Lung (tissue), 12 donors: ENCODE results near the gene PABPN1. TPM values are rescaled to one million over a fixed set of nuclear protein-coding genes. Genes with fewer than 3 reads are reported as not detected.

Experiments used
- ATAC-seq: fragments of 200-7000 bp; cut with Tn5 transposase; one replicate; pipeline ENCODE4 v1.9.1; 2020; ENCODE audit warnings: moderate number of reproducible peaks; ENCODE audit not compliant: insufficient read depth, low FRiP score
- DNase-seq, 3 donors: peaks; one replicate each; pipeline ENCODE4 v3.0.0-alpha.2; 2013 to 2017
- H3K27ac ChIP-seq, 2 donors: one replicate each; pipeline ENCODE4 v1.5.1; 2013; ENCODE audit warnings: mild to moderate bottlenecking in 2 of 2, moderate library complexity in 2 of 2, control low read depth in 1 of 2, inconsistent platforms in 1 of 2, low read depth in 1 of 2, low read length in 1 of 2
- H3K27me3 ChIP-seq, 3 donors: one replicate each; pipeline ENCODE4 v1.5.1; 2013; ENCODE audit warnings: low read length in 2 of 3; ENCODE audit not compliant: control insufficient read depth in 3 of 3, insufficient read depth in 3 of 3
- H3K36me3 ChIP-seq, 4 donors: one replicate each; pipeline ENCODE4 v1.5.1; 2013; ENCODE audit warnings: low read length in 4 of 4, mild to moderate bottlenecking in 1 of 4, moderate library complexity in 1 of 4; ENCODE audit not compliant: control insufficient read depth in 4 of 4, insufficient read depth in 4 of 4
- H3K4me1 ChIP-seq, 5 donors: one replicate each; pipeline ENCODE4 v1.5.1; 2013; ENCODE audit warnings: low read length in 5 of 5, mild to moderate bottlenecking in 2 of 5, moderate library complexity in 1 of 5; ENCODE audit not compliant: control insufficient read depth in 5 of 5, insufficient read depth in 5 of 5
- H3K4me3 ChIP-seq: one replicate; pipeline ENCODE4 v1.5.1; 2013; ENCODE audit warnings: mild to moderate bottlenecking, control low read depth, moderate library complexity
- H3K9ac ChIP-seq, 2 donors: one replicate each; pipeline ENCODE4 v1.5.1; 2013; ENCODE audit warnings: low read length in 2 of 2, control low read depth in 1 of 2; ENCODE audit not compliant: insufficient read depth in 1 of 2
- H3K9me3 ChIP-seq, 4 donors: one replicate each; pipeline ENCODE4 v1.5.1; 2013; ENCODE audit warnings: low read length in 3 of 4, mild to moderate bottlenecking in 1 of 4, moderate library complexity in 1 of 4; ENCODE audit not compliant: control insufficient read depth in 4 of 4, insufficient read depth in 3 of 4
- WGBS, 2 donors: extraction: QIAGEN DNeasy Blood & Tissue Kit; methylation state at CpG; one replicate each; pipeline ENCODE4 v1.1.7; 2013; 5-methylcytosine and 5-hydroxymethylcytosine counted together
- polyA plus RNA-seq, 2 donors: library from polyadenylated mRNA; stranded (reverse); fragments of 200-250 nt; gene quantifications; one replicate each; pipeline ENCODE4 v1.2.1, GENCODE V29; 2013
- total RNA-seq, 2 donors: library from RNA; depleted of rRNA in 1 of 2; stranded (reverse); fragments of >200 nt in 1 of 2; gene quantifications; one replicate each; pipeline ENCODE4 v1.2.1, GENCODE V29; 2014 to 2021
- TF ChIP-seq, protein P1 (sequence below): IDR thresholded peaks from 2 replicates; pipeline ENCODE4 v1.5.1; 2012; ENCODE audit warnings: mild to moderate bottlenecking; ENCODE audit errors: control extremely low read depth, extremely low read depth
- donor health status: control.
- donor health status: control.
- donor health status: Bipolar disorder and iron deficiency.
- donor health status: healthy.
- donor health status: DM: yes; HTN: yes; CAD: no.

Gene PABPN1
- total and polyA plus RNA-seq, 4 donors, result 66.0 to 183 (median 103) TPM

DNA sequence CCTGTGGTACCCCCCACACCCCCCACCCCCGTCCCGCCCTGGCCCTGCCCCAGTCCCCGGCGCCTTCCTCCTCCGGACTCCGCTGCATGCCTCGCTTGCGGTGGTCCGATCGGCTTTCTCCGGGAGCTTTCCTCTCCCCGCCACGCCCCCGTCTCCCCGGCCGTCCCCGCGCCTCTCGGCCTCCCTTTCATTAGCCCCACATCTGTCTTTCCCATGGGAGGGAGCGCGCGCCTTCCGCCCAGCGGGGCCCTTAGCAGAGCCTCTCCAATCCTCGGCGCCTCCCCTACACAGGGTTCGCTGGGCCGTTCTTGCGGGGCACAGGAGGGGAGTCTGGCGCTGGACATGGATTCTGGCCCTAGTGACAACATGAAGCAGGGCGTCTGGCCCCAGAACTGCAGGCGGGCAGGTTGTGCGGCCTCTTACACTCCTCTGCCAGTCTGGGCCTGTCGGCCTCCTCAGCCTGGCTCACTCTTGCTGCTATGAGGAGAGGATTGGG lies 45.2 kb downstream of the PABPN1 start:
- WGBS, 2 donors, result 29 to 53% methylated on average over 24 to 34 of the region's 34 CpGs
- Histone ChIP-seq H3K9ac (peak overlapping the region; percentile 17 to 77), H3K36me3 (peaks cover 0 to 10% (median 5%) of the 10 kb centered on the region in 4 donors), H3K4me1 (peaks cover 0 to 37% (median 17%) of the 10 kb centered on the region in 5 donors), H3K27ac (peak overlapping the region in 1 of 2 donors; percentile 79), H3K27me3 (no peaks in the 10 kb centered on the region), H3K4me3 (no peak overlapping the region), H3K9me3 (no peaks in the 10 kb centered on the region)
- ATAC-seq (peak; percentile 37), DNase-seq (peak in 2 of 3 donors; percentile 95 to 96)
- TF ChIP-seq, protein P1, sequence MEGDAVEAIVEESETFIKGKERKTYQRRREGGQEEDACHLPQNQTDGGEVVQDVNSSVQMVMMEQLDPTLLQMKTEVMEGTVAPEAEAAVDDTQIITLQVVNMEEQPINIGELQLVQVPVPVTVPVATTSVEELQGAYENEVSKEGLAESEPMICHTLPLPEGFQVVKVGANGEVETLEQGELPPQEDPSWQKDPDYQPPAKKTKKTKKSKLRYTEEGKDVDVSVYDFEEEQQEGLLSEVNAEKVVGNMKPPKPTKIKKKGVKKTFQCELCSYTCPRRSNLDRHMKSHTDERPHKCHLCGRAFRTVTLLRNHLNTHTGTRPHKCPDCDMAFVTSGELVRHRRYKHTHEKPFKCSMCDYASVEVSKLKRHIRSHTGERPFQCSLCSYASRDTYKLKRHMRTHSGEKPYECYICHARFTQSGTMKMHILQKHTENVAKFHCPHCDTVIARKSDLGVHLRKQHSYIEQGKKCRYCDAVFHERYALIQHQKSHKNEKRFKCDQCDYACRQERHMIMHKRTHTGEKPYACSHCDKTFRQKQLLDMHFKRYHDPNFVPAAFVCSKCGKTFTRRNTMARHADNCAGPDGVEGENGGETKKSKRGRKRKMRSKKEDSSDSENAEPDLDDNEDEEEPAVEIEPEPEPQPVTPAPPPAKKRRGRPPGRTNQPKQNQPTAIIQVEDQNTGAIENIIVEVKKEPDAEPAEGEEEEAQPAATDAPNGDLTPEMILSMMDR, result no peak

DNA sequence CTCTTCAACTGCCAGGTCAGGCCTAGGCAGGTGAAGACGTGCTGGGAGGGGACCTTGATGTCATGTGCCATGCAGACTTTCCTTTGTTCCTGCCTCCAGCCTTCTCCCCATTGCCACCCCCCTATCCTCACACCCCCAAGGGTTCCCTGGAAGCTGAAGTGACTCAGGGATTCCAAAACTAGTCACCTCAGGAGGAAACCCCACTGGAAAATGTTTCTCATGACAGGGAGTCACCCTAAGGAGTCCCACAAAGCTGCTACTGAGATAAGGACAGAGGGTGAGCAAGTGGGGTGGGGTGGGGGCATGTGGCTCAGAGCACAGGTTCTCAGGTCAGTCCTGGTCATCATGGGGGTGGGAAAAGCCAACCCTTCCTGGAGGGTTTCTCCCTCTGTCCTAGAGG lies 49.0 kb downstream of the PABPN1 start:
- DNase-seq, result no peak
- Histone ChIP-seq H3K27ac (no peak overlapping the region), H3K4me1 (peaks cover 0 to 11% (median 6%) of the 10 kb centered on the region in 5 donors), H3K9ac (no peak overlapping the region), H3K27me3 (no peaks in the 10 kb centered on the region), H3K9me3 (no peaks in the 10 kb centered on the region), H3K4me3 (no peak overlapping the region), H3K36me3 (no peaks in the 10 kb centered on the region)
- TF ChIP-seq, protein P1, result no peak
- 57 to 60% methylated on average over 1 of the region's 1 CpG for WGBS, 2 donors
- no peak for ATAC-seq

DNA sequence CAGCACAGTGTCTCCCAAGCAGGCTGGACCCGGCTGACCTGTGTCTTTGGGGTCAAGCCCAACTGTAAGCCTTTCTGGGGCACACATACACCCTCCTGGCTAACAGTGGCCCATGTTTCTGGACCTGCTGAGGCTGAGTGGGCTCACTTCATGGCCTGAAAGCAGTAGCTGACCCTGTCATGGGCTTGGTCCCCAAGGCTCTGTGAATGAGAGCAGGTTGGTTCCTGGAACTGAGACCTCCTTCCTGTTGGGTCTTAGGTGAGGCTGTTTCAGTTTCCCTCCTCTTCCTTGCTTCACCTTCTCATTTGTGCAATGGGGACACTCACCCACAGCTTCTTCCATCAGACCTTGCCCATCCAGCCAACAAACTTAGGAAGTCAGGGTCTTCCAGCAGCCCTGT lies 50.6 kb downstream of the PABPN1 start:
- no peaks in the 10 kb centered on the region for H3K27me3 ChIP-seq
- no peaks in the 10 kb centered on the region for H3K9me3 ChIP-seq
- H3K36me3 ChIP-seq, result no peaks in the 10 kb centered on the region
- H3K9ac ChIP-seq, result no peak overlapping the region
- DNase-seq (no peak), ATAC-seq (no peak)
- TF ChIP-seq, protein P1, result no peak
- WGBS, 2 donors, result 78 to 91% methylated on average over 1 of the region's 1 CpG
- peaks cover 0 to 14% (median 4%) of the 10 kb centered on the region in 5 donors for H3K4me1 ChIP-seq
- H3K4me3 ChIP-seq, result no peak overlapping the region
- H3K27ac ChIP-seq, result no peak overlapping the region

DNA sequence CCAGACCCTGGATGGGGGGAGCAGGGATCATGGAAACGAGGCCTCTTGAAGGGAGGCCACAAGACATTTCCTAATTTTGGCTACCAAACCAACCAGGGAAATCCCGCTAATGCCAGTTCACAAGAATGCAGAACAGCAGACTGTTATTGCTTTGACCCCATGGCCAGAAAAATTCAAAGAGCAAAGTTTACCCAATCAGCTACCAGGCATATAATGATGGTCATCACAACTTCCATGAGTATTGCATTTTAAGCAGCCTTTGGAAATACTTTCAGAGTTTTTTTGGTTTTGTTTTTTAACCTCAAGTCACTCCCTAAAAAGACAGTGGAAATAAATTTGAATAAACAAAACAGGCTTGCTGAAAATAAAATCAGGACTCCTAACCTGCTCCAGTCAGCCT lies 51.3 kb downstream of the PABPN1 start, which contains the start of gene IL25:
TSS of gene IL25 (plus strand) at position 301 of the 400 bp plus-strand sequence.
- H3K36me3 ChIP-seq, result no peaks in the 10 kb centered on the region
- TF ChIP-seq, protein P1, result no peak
- 79 to 83% methylated on average over 2 of the region's 2 CpGs for WGBS, 2 donors
- DNase-seq (no peak), ATAC-seq (no peak)
- no peak within 1 kb of the TSS for H3K4me3 ChIP-seq
- no peak within 1 kb of the TSS for H3K9ac ChIP-seq
- H3K27ac ChIP-seq, result no peak within 1 kb of the TSS
- H3K27me3 ChIP-seq, result no peaks in the 10 kb centered on the region
- H3K4me1 ChIP-seq, result peaks cover 0 to 13% (median 0%) of the 10 kb centered on the region in 5 donors
- no peaks in the 10 kb centered on the region for H3K9me3 ChIP-seq
